Fibroblast of skin of left quadriceps (primary cell): Measurements from ENCODE around the gene PLPPR1.
"Not testable (repeated sequence)": the region's sequence is repeated elsewhere in the genome, so short reads cannot be mapped to it uniquely, and the experiment has no call there.

Experiments used
- DNase-seq, 2 experiments: peaks; one replicate each; pipeline ENCODE4 v3.0.0-alpha.2; 2013; ENCODE audit warnings: low read depth in 2 of 2

The PLPPR1 gene

GRCh38 chr9:101121836-101122399, 93.4 kb downstream of the PLPPR1 start:
- DNase-seq, result no peak

GRCh38 chr9:101126556-101126955, 98.0 kb downstream of the PLPPR1 start:
- no peak for DNase-seq

GRCh38 chr9:101127369-101127768, 98.8 kb downstream of the PLPPR1 start:
- not testable (repeated sequence) for DNase-seq

GRCh38 chr9:101128623-101129022, 100.1 kb downstream of the PLPPR1 start:
- DNase-seq, result no peak

- DNase-seq, result no peak
These were observed 101.5 kb downstream of the PLPPR1 start for GRCh38 chr9:101130054-101130453.

- DNase-seq, result no peak
These were observed 102.8 kb downstream of the PLPPR1 start for GRCh38 chr9:101131326-101131725.

- DNase-seq, result no peak
These were observed 104.3 kb downstream of the PLPPR1 start for GRCh38 chr9:101132801-101133200.

GRCh38 chr9:101138509-101138908, 110.0 kb downstream of the PLPPR1 start:
- no peak for DNase-seq

GRCh38 chr9:101139082-101139481, 110.6 kb downstream of the PLPPR1 start:
- DNase-seq, result no peak

GRCh38 chr9:101140764-101141163, 112.2 kb downstream of the PLPPR1 start:
- no peak for DNase-seq

- DNase-seq, result no peak
These were observed 118.0 kb downstream of the PLPPR1 start for GRCh38 chr9:101146508-101146907.

GRCh38 chr9:101148344-101148743, 119.8 kb downstream of the PLPPR1 start:
- no peak for DNase-seq

GRCh38 chr9:101158361-101158760, 129.8 kb downstream of the PLPPR1 start:
- DNase-seq, result no peak

- no peak for DNase-seq
These were observed 133.7 kb downstream of the PLPPR1 start for GRCh38 chr9:101162231-101162630.

GRCh38 chr9:101165131-101165530, 136.6 kb downstream of the PLPPR1 start:
- no peak for DNase-seq

- no peak for DNase-seq
These were observed 139.1 kb downstream of the PLPPR1 start for GRCh38 chr9:101167490-101168134.

GRCh38 chr9:101172616-101173015, 144.1 kb downstream of the PLPPR1 start:
- DNase-seq, result no peak

- no peak for DNase-seq
These were observed 145.4 kb downstream of the PLPPR1 start for GRCh38 chr9:101173907-101174306.

GRCh38 chr9:101176384-101176783, 147.9 kb downstream of the PLPPR1 start:
- DNase-seq, result no peak

- DNase-seq, result no peak
These were observed 156.3 kb downstream of the PLPPR1 start for GRCh38 chr9:101184813-101185278.

GRCh38 chr9:101191723-101192122, 163.2 kb downstream of the PLPPR1 start:
- no peak for DNase-seq

GRCh38 chr9:101197026-101197425, 168.5 kb downstream of the PLPPR1 start:
- no peak for DNase-seq

GRCh38 chr9:101200852-101201251, 172.3 kb downstream of the PLPPR1 start:
- no peak for DNase-seq

GRCh38 chr9:101201630-101202029, 173.1 kb downstream of the PLPPR1 start:
- DNase-seq, result no peak
